WI38 (cell line): ENCODE data around the gene LCN6.

Experiments
- H3K4me3 ChIP-seq: 2 replicates; pipeline ENCODE4 v1.5.1; 2011; ENCODE audit warnings: low read depth, mild to moderate bottlenecking, control low read depth, low read length
- CTCF ChIP-seq: IDR thresholded peaks from 2 replicates; pipeline ENCODE4 v1.5.1; 2012; ENCODE audit warnings: low read depth, mild to moderate bottlenecking, control low read depth, low read length

Gene LCN6

DNA sequence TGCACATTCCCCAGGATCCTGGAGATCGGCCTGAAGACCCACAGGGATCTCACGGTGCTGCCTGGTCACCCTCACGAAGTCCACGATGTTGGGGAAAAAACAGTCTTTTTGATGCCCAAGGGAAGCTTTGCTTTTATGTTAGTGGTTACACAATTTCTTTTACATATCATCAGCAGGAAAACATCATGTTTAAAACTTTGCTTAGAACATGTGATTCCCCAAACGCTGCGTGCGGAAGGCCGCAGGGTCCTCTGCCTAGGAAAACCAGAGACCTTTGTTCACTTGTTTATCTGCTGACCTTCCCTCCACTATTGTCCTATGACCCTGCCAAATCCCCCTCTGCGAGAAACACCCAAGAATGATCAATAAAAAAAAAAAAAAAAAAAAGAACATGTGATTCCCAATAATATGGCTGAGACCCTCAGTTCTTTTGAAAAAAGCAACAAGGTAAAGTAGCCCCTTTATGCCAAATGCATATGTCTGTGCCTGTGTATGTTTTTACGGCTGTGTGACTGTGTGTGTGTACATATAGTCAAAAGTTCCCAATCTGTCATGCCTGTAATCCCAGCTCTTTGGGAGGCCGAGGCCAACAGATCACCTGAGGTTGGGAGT, 49.6 kb downstream of the LCN6 start:
- no peak overlapping the region for H3K4me3 ChIP-seq
- no peak for TF ChIP-seq CTCF

DNA sequence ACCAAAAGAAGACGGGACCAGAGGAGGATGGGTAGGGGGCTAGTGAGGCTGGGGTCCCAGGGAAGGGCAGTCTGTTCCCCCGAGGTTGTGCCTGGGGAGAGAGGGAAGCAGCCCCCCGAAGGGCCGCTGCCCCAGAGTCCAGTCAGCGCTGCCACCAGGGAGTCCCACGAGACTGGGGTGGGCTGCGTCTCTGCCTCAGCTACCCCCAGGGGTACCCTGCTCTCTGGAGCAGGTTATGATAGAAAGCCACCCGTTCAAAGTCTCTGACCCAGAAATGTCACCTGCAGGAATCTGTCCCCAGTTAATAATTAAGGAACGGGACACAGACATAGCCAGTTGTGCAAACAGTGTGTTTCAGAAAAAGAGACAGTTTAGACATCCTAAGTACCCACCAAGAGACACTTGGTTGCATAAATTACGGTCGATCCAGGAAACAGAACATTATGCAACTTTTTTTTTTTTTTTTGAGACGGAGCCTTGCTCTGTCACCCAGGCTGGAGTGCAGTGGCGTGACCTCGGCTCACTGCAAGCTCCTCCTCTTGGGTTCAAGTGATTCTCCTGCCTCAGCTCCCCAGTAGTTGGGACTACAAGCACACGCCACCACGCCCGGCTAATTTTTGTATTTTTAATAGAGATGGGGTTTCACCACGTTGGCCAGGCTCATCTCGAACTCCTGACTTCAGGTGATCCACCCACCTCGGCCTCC, 50.4 kb downstream of the LCN6 start:
- H3K4me3 ChIP-seq = no peak overlapping the region
- no peak for TF ChIP-seq CTCF

- no peak overlapping the region for H3K4me3 ChIP-seq
- TF ChIP-seq CTCF = no peak
Measured at GRCh38 chr9:136697146-136697820, 51.0 kb downstream of the LCN6 start.

DNA sequence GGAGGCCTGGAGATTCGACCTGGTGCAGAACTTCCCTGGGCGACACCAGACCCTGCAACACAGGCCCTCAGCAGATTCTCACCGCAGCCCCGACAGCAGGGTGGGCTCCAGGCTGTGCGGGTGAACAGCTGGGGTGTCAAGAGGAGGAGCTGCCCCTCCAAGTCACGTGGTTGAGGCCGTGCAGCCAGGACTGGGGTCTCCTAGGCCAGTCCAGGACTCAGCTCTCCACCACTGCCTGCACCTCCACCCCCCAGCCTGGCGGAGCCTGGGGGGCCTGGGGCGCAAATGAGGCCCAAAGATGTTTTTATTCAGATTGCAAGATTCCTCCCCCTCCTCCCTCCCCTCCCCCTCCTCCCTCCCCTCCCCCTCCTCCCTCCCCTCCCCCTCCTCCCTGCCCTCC, 51.8 kb downstream of the LCN6 start:
- H3K4me3 ChIP-seq = no peak overlapping the region
- TF ChIP-seq CTCF = no peak

DNA sequence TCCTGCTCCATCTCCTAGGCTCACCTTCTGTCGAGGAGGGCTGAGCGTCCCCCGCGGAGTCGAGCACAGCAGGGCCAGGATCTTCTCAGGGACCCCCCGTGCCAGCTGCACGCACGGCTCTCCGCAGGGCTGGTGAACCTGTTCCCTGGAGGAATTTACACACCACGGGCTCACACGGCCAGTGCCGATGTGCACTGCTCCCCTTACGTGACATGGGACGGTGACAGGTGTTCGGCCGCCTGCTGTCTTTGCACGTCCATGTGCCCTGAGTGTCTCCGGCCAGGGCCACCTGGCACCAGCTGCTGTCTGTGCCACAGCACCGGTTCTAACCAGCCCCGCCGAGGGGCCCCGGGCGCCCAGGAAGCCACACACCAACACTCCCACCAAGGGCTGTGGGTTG, 52.4 kb downstream of the LCN6 start:
- TF ChIP-seq CTCF = no peak
- no peak overlapping the region for H3K4me3 ChIP-seq

- H3K4me3 ChIP-seq = no peak overlapping the region
- no peak for TF ChIP-seq CTCF
Measured at GRCh38 chr9:136695435-136695895, 52.9 kb downstream of the LCN6 start.

GRCh38 chr9:136694872-136695247, 53.5 kb downstream of the LCN6 start:
- no peak for TF ChIP-seq CTCF
- H3K4me3 ChIP-seq = no peak overlapping the region
